IgD-negative memory B cell (primary cell): Measurements from ENCODE around the gene GATAD2B. TPM values are rescaled to one million over a fixed set of nuclear protein-coding genes. Genes with fewer than 3 reads are reported as not detected.
"Not testable (repeated sequence)": the region's sequence is repeated elsewhere in the genome, so short reads cannot be mapped to it uniquely, and the experiment has no call there.

Source experiments
- H3K27ac Mint-ChIP-seq, 3 donors: one replicate each; pipeline ENCODE4 v1.8.0; 2020 to 2022; ENCODE audit warnings: mild to moderate bottlenecking in 3 of 3, mixed read lengths in 3 of 3, moderate library complexity in 1 of 3
- H3K27me3 Mint-ChIP-seq: one replicate; pipeline ENCODE4 v1.8.0; 2021; ENCODE audit warnings: mixed read lengths
- H3K36me3 Mint-ChIP-seq: one replicate; pipeline ENCODE4 v1.8.0; 2020; ENCODE audit warnings: mild to moderate bottlenecking, mixed read lengths
- H3K4me1 Mint-ChIP-seq, 3 donors: one replicate each; pipeline ENCODE4 v1.8.0; 2020 to 2022; ENCODE audit warnings: mixed read lengths in 3 of 3, mild to moderate bottlenecking in 1 of 3
- H3K4me3 Mint-ChIP-seq, 4 donors: one replicate each; pipeline ENCODE4 v1.8.0; 2020 to 2022; ENCODE audit warnings: mild to moderate bottlenecking in 4 of 4, mixed read lengths in 4 of 4, moderate library complexity in 3 of 4
- H3K9me3 Mint-ChIP-seq, 3 donors: one replicate each; pipeline ENCODE4 v1.8.0; 2020 to 2021; ENCODE audit warnings: mixed read lengths in 3 of 3, mild to moderate bottlenecking in 1 of 3
- polyA plus RNA-seq: library from polyadenylated mRNA; unstranded; fragments of 300-500 nt; fragmentation: Illumina TruSeq; gene quantifications from one replicate; pipeline ENCODE4 v1.2.3, GENCODE V29; 2021

Gene GATAD2B
- polyA plus RNA-seq, 1 donor from 2014 or later = 4.6 TPM

DNA sequence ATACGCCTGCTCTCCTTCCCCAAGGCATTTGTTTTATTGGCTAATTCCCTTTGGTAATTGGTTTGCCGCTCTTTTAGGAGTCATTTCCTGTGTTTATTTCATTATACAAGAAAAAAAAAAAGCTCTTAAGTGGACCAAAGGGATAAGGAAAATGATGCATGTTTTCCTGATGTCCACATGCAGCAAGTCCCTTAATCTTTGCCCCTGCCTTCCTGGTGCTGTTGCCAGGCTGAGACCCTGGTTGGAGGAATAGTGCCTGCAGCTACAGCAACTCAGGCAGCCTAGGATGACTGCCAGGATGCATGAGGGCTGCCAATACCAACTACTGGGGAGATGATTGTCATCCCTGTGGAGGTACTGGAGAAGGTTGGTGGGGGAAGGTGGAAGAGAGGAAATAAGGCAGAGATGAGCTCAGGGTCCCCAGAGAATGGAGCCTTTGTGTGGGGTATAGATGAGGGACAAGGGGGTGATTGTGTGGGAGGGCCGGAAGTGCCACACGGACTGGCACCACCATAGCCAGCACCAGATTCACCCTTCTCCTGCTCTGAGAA lies 6.1 kb upstream of the GATAD2B start:
- Mint-ChIP-seq H3K27ac (peak overlapping the region in 1 of 3 donors; percentile 81), H3K4me3 (peak overlapping the region in 1 of 4 donors; percentile 73), H3K36me3 (peaks cover 2% of the 10 kb centered on the region), H3K27me3 (no peaks in the 10 kb centered on the region), H3K4me1 (peaks cover 2 to 22% (median 2%) of the 10 kb centered on the region in 3 donors), H3K9me3 (no peaks in the 10 kb centered on the region)

GRCh38 chr1:153928245-153928644 lies 5.5 kb upstream of the GATAD2B start:
- Mint-ChIP-seq H3K9me3 (no peaks in the 10 kb centered on the region), H3K36me3 (peaks cover 2% of the 10 kb centered on the region)

GRCh38 chr1:153926405-153926804 lies 3.6 kb upstream of the GATAD2B start:
- peaks cover 0 to 3% (median 0%) of the 10 kb centered on the region in 3 donors for H3K9me3 Mint-ChIP-seq
- H3K27ac Mint-ChIP-seq = peak overlapping the region in 1 of 3 donors; percentile 81
- H3K4me1 Mint-ChIP-seq = peaks cover 6 to 33% (median 6%) of the 10 kb centered on the region in 3 donors
- no peaks in the 10 kb centered on the region for H3K27me3 Mint-ChIP-seq
- peak overlapping the region in 1 of 4 donors; percentile 68 for H3K4me3 Mint-ChIP-seq
- peaks cover 2% of the 10 kb centered on the region for H3K36me3 Mint-ChIP-seq

More at GRCh38 chr1:153928245-153928644, 5.5 kb upstream of the GATAD2B start:
- Mint-ChIP-seq H3K4me1 (peaks cover 3 to 26% (median 4%) of the 10 kb centered on the region in 3 donors), H3K4me3 (peak overlapping the region in 2 of 4 donors; percentile 7 to 73), H3K27me3 (no peaks in the 10 kb centered on the region), H3K27ac (peak overlapping the region; percentile 7 to 85 (median 81))

DNA sequence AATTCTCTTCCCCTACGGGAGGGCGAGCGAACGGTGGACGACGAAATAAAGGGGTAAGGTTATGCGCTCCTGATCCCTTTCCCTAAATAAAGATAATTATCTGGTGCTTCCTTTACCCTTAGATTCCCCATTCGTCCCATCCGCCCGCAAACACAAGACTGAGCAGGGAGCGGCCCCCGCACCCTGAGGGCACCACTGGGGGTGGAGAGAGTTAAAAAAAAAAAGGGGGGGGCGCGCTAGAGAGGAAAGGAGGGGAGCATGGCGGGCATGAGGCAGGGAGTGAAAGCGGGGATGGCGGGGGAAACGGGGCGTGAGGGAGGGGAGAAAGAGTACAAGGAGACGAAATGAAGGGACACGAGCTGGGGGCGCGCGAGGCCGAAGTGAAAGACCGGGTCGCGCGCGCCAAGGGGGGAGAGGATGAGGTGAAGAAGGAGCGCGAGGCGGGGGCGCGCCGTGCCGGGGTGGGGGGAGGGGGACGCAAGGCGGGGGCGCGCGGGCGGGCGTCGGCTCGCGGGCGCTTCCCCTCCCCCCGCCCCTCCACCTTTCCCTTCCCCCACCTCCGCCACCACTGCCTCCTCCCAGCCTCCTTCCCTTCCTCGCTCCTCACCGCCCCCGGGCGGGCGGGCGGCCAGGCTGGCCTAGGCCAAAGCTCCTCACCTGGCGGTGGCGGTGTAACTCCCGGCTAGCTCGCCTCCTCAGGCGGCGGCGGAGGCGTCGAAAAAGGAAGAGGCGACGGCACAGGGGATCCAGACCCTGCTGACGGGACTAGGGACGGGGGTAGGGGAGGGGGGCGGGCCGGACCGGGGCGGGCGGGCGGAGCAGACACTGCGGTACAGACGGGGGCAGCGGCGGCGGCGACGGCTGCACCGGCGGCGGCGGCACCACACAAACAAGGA lies 448 bp downstream of the GATAD2B start:
- peak overlapping the region; percentile 96 to 100 (median 97) for H3K27ac Mint-ChIP-seq
- peaks cover 21 to 49% (median 39%) of the 10 kb centered on the region in 3 donors for H3K4me1 Mint-ChIP-seq
- peaks cover 2% of the 10 kb centered on the region for H3K36me3 Mint-ChIP-seq
- peak overlapping the region; percentile 87 to 98 (median 94) for H3K4me3 Mint-ChIP-seq
- peaks cover 0 to 3% (median 0%) of the 10 kb centered on the region in 3 donors for H3K9me3 Mint-ChIP-seq
- no peaks in the 10 kb centered on the region for H3K27me3 Mint-ChIP-seq

GRCh38 chr1:153921803-153922075 lies 1.0 kb downstream of the GATAD2B start:
- H3K27me3 Mint-ChIP-seq = no peaks in the 10 kb centered on the region
- peak overlapping the region; percentile 87 to 97 (median 94) for H3K4me3 Mint-ChIP-seq
- peaks cover 0 to 3% (median 0%) of the 10 kb centered on the region in 3 donors for H3K9me3 Mint-ChIP-seq

GRCh38 chr1:153921080-153921802 lies 1.5 kb downstream of the GATAD2B start:
- Mint-ChIP-seq H3K27me3 (no peaks in the 10 kb centered on the region), H3K4me1 (peaks cover 24 to 50% (median 41%) of the 10 kb centered on the region in 3 donors), H3K9me3 (peaks cover 0 to 3% (median 0%) of the 10 kb centered on the region in 3 donors), H3K27ac (peak overlapping the region; percentile 90 to 100 (median 97)), H3K36me3 (peaks cover 2% of the 10 kb centered on the region), H3K4me3 (peak overlapping the region; percentile 87 to 97 (median 94))

More at GRCh38 chr1:153921803-153922075, 1.0 kb downstream of the GATAD2B start:
- H3K36me3 Mint-ChIP-seq = peaks cover 2% of the 10 kb centered on the region
- peaks cover 21 to 49% (median 39%) of the 10 kb centered on the region in 3 donors for H3K4me1 Mint-ChIP-seq
- peak overlapping the region; percentile 90 to 100 (median 97) for H3K27ac Mint-ChIP-seq

DNA sequence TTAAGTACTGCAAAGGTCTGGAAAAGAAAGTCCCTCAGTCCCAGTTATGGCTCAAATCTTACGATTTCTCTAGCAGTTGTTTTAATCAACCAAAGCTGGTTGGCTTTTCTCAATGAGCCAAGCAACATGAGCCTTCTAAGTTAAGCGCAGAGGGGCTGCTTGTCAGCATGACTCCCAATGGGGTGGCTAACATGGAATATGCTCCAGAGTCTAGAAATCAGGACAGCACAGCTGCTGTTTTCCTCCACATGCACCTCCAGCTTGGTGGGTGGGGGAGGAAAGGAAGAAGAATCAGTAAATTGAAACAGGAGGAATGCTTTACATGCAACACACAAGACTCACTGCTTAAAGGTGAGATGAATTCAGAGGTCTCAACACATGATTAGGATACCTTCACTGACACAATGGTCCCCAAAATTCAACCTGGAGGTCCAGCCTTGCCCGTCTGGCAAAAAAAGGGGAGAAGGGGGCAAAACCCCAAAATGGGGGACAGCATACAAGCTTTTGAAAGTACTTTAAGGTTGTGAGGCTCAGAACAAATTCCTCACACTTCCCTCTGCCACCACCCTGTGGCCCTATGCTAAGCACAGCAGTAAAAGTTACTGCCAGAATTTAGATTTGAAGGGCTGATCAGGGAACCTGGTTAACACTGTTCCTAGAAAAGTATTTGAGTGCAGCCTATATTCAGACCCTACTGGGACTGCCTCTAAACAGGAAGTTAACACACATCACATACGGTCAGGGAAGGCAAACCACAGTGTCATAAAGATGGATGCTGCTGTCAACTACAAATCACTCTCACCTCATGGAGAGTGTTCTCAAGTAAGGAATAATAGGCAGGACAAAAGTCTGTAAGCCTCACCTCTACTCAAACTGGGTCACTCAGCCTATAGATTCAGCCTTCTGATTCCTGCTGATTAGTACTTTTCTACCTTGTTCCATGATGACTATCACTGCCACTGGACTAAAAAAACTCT lies 2.6 kb downstream of the GATAD2B start:
- H3K4me3 Mint-ChIP-seq = peak overlapping the region; percentile 87 to 97 (median 94)
- H3K27ac Mint-ChIP-seq = peak overlapping the region; percentile 54 to 97 (median 65)
- H3K27me3 Mint-ChIP-seq = no peaks in the 10 kb centered on the region
- peaks cover 2% of the 10 kb centered on the region for H3K36me3 Mint-ChIP-seq
- peaks cover 29 to 44% (median 42%) of the 10 kb centered on the region in 3 donors for H3K4me1 Mint-ChIP-seq
- H3K9me3 Mint-ChIP-seq = peaks cover 0 to 3% (median 0%) of the 10 kb centered on the region in 3 donors

- Mint-ChIP-seq H3K9me3 (no peaks in the 10 kb centered on the region), H3K27me3 (no peaks in the 10 kb centered on the region), H3K36me3 (peaks cover 2% of the 10 kb centered on the region), H3K27ac (no peak overlapping the region), H3K4me1 (peaks cover 31 to 50% (median 40%) of the 10 kb centered on the region in 3 donors), H3K4me3 (peak overlapping the region in 1 of 4 donors; percentile 46)
Observed at GRCh38 chr1:153916297-153916696, 6.5 kb downstream of the GATAD2B start.

- Mint-ChIP-seq H3K27me3 (no peaks in the 10 kb centered on the region), H3K4me3 (no peak overlapping the region), H3K4me1 (peaks cover 19 to 21% (median 21%) of the 10 kb centered on the region in 3 donors), H3K27ac (no peak overlapping the region), H3K36me3 (peaks cover 3% of the 10 kb centered on the region), H3K9me3 (no peaks in the 10 kb centered on the region)
Observed at GRCh38 chr1:153912349-153912748, 10.4 kb downstream of the GATAD2B start.

- not testable (repeated sequence) for H3K4me3 Mint-ChIP-seq, H3K27me3 Mint-ChIP-seq, H3K9me3 Mint-ChIP-seq
- H3K4me1 Mint-ChIP-seq = peaks cover 20 to 25% (median 22%) of the 10 kb centered on the region in 3 donors
- peaks cover 10% of the 10 kb centered on the region for H3K36me3 Mint-ChIP-seq
- H3K27ac Mint-ChIP-seq = peak overlapping the region in 1 of 3 donors; percentile 1
Observed at GRCh38 chr1:153910560-153910959, 12.2 kb downstream of the GATAD2B start.

DNA sequence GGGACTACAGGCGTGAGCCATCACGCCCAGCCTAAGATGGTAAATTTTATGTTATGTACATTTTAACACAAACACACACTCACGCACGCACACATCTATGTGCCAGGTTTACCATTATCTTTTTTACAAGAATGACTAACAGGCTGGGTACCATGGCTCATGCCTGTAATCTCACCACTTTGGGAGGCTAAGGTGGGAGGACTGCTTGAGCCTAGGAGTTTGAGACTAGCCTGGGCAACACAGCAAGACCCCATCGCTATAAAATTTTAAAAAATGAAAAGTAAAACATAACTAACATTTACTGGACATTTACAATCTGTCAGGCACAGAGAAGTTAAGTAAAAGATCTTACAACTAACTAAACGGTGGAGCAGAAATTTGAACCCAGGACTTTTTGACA lies 14.7 kb downstream of the GATAD2B start:
- H3K36me3 Mint-ChIP-seq = peaks cover 10% of the 10 kb centered on the region
- H3K9me3 Mint-ChIP-seq = no peaks in the 10 kb centered on the region
- H3K4me1 Mint-ChIP-seq = peaks cover 17 to 24% (median 22%) of the 10 kb centered on the region in 3 donors
- H3K27me3 Mint-ChIP-seq = no peaks in the 10 kb centered on the region
- no peak overlapping the region for H3K4me3 Mint-ChIP-seq
- H3K27ac Mint-ChIP-seq = no peak overlapping the region

GRCh38 chr1:153907134-153907533 lies 15.6 kb downstream of the GATAD2B start:
- Mint-ChIP-seq H3K9me3 (no peaks in the 10 kb centered on the region), H3K27me3 (no peaks in the 10 kb centered on the region), H3K4me3 (no peak overlapping the region), H3K36me3 (peaks cover 10% of the 10 kb centered on the region), H3K27ac (no peak overlapping the region), H3K4me1 (peaks cover 13 to 21% (median 18%) of the 10 kb centered on the region in 3 donors)

- Mint-ChIP-seq H3K4me3 (no peak overlapping the region), H3K27me3 (no peaks in the 10 kb centered on the region), H3K36me3 (peaks cover 10% of the 10 kb centered on the region), H3K27ac (peak overlapping the region in 1 of 3 donors; percentile 49), H3K9me3 (no peaks in the 10 kb centered on the region), H3K4me1 (peaks cover 10 to 18% (median 12%) of the 10 kb centered on the region in 3 donors)
Observed at GRCh38 chr1:153906396-153906795, 16.4 kb downstream of the GATAD2B start.

- not testable (repeated sequence) for H3K27me3 Mint-ChIP-seq, H3K27ac Mint-ChIP-seq, H3K36me3 Mint-ChIP-seq, H3K9me3 Mint-ChIP-seq, H3K4me3 Mint-ChIP-seq
- peaks cover 7 to 17% (median 8%) of the 10 kb centered on the region in 3 donors for H3K4me1 Mint-ChIP-seq
Observed at GRCh38 chr1:153905908-153906307, 16.9 kb downstream of the GATAD2B start.
